H1 (cell line): ENCODE results near the gene BRCA1. TPM values are rescaled to one million over a fixed set of nuclear protein-coding genes. Genes with fewer than 3 reads are reported as not detected.

Source experiments
- CEBPB ChIP-seq: IDR thresholded peaks from 2 replicates; pipeline ENCODE4 v1.6.1; 2012; ENCODE audit warnings: low read depth, low read length
- FOSL1 ChIP-seq: IDR thresholded peaks from 2 replicates; pipeline ENCODE4 v1.6.1; 2011; ENCODE audit warnings: mild to moderate bottlenecking, low read depth, low read length, moderate library complexity; ENCODE audit not compliant: insufficient read depth
- polyA plus RNA-seq, 7 experiments: library from polyadenylated mRNA; depleted of rRNA in 3 of 7; stranded (reverse) in 5 of 7; unstranded in 2 of 7; fragments of >200 nt in 5 of 7; fragments of 200-250 nt in 2 of 7; gene quantifications; 1 replicate in 5 of 7; 2 replicates in 1 of 7; 4 replicates in 1 of 7; pipeline versions ENCODE4 v1.2.1 to v1.2.3, GENCODE V29; 2011 to 2013; ENCODE audit warnings: missing spikeins in 2 of 7, mixed read lengths in 2 of 7
- total RNA-seq: library from RNA; stranded (reverse); fragmentation: NEBNext Ultra II Directional; extraction: Animal tissue kit (Norgen Biotek cat#: 25700); gene quantifications from 2 replicates; pipeline ENCODE4 v1.2.1, GENCODE V29; 2021
- TF ChIP-seq, protein P1 (sequence below): IDR thresholded peaks from 2 replicates; pipeline ENCODE4 v1.6.1; 2012; ENCODE audit warnings: inconsistent platforms

BRCA1 gene
- total and polyA plus RNA-seq, 2 of the 8 experiments (the other 6 are each of a cell fraction or from before 2014, with no cell fraction given), result 30.7 to 39.2 TPM

DNA sequence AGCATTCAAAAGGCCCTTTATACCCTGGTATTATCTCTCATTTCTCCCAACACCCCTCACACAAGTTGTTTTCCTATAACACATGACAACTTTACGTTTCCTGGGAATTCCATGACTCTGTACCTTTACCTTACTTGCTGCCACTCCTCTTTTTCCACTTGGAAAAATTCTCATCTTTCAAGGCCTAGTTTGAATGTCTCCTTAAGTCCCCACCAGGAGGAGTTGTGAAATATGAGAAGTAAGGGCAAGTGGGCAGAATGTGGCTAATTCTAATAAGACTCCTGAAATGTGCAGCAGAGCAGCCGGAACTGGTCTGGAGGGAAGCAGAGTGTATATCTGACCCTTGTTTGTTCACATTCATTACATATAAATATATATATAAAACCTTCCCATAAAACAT is 39.7 kb downstream of the BRCA1 start (continued):
- TF ChIP-seq FOSL1 (no peak), CEBPB (no peak)
- TF ChIP-seq, protein P1, sequence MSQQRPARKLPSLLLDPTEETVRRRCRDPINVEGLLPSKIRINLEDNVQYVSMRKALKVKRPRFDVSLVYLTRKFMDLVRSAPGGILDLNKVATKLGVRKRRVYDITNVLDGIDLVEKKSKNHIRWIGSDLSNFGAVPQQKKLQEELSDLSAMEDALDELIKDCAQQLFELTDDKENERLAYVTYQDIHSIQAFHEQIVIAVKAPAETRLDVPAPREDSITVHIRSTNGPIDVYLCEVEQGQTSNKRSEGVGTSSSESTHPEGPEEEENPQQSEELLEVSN, result no peak
